Transverse colon (tissue), 3 donors: ENCODE results near the gene CDK14.

ENCODE experiments used
- EP300 ChIP-seq: sonication (generic); formaldehyde crosslinking; IDR thresholded peaks from one replicate; pipeline ENCODE4 v1.6.1; 2017; ENCODE audit warnings: antibody characterized with exemption, low read depth
- TF ChIP-seq, protein P1 (sequence below), 5 experiments: fragments of 200-600 bp in 3 of 5; fragments of 450-650 bp in 2 of 5; sonication (generic) in 3 of 5; IDR thresholded peaks; 1 replicate in 2 of 5; 2 replicates in 3 of 5; pipeline ENCODE4 v1.5.1; 2016 to 2017; ENCODE audit warnings: antibody characterized with exemption in 5 of 5, inconsistent platforms in 3 of 5, mild to moderate bottlenecking in 2 of 5, moderate library complexity in 1 of 5

DNA sequence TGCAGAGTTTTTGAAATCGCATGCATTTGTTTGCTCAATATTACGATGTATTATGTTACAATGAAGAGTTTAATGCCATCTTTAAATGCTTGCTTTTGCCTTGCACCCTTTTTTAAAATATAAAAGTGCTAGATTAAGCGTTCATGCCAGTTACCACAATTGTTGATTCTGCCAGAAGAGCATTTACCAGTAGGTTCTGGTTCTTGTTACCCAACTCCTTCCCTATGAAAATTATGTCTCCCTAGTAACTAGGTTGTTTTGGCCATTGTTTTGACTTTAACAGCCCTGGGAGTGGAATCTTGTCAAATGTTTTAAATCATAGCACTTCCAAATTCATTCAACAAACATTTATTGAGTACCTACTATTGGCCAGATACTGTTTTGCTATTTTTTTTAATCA lies 32.8 kb upstream of the CDK14 start:
- TF ChIP-seq, protein P1, sequence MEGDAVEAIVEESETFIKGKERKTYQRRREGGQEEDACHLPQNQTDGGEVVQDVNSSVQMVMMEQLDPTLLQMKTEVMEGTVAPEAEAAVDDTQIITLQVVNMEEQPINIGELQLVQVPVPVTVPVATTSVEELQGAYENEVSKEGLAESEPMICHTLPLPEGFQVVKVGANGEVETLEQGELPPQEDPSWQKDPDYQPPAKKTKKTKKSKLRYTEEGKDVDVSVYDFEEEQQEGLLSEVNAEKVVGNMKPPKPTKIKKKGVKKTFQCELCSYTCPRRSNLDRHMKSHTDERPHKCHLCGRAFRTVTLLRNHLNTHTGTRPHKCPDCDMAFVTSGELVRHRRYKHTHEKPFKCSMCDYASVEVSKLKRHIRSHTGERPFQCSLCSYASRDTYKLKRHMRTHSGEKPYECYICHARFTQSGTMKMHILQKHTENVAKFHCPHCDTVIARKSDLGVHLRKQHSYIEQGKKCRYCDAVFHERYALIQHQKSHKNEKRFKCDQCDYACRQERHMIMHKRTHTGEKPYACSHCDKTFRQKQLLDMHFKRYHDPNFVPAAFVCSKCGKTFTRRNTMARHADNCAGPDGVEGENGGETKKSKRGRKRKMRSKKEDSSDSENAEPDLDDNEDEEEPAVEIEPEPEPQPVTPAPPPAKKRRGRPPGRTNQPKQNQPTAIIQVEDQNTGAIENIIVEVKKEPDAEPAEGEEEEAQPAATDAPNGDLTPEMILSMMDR (IDR thresholded peaks at IDR 0.05): no peak
- no peak for TF ChIP-seq EP300
